HepG2 (cell line): ENCODE measurements around the gene STAT5A. TPM values are rescaled to one million over a fixed set of nuclear protein-coding genes. Genes with fewer than 3 reads are reported as not detected.

ENCODE experiments used
- AKNA ChIP-seq: sonication (generic); formaldehyde crosslinking; IDR thresholded peaks from 2 replicates; pipeline ENCODE4 v1.4.0; 2020; ENCODE audit warnings: missing genetic modification reagents, borderline replicate concordance
- BCL6 ChIP-seq: IDR thresholded peaks from 2 replicates; pipeline ENCODE4 v1.6.1; 2016; ENCODE audit warnings: missing genetic modification reagents, missing compliant biosample characterization
- BRCA1 ChIP-seq: sonication (generic); formaldehyde crosslinking; IDR thresholded peaks from 2 replicates; pipeline ENCODE4 v1.4.0; 2020; ENCODE audit warnings: missing genetic modification reagents
- CCDC6 ChIP-seq: sonication (generic); formaldehyde crosslinking; IDR thresholded peaks from 2 replicates; pipeline ENCODE4 v1.8.1; 2022; ENCODE audit warnings: mild to moderate bottlenecking, missing genetic modification reagents, moderate library complexity
- CENPT ChIP-seq: sonication (generic); formaldehyde crosslinking; IDR thresholded peaks from 2 replicates; pipeline ENCODE4 v1.8.0; 2022; ENCODE audit warnings: low read depth, mild to moderate bottlenecking, moderate library complexity, missing genetic modification reagents
- DZIP1 ChIP-seq: sonication (generic); formaldehyde crosslinking; IDR thresholded peaks from 2 replicates; pipeline ENCODE4 v1.5.0; 2020; ENCODE audit warnings: mild to moderate bottlenecking, missing genetic modification reagents
- GMEB2 ChIP-seq: IDR thresholded peaks from 2 replicates; pipeline ENCODE4 v1.6.1; 2016; ENCODE audit warnings: missing biosample characterization, missing genetic modification reagents, low read depth
- HNRNPLL ChIP-seq: fragments of 200-400 bp; formaldehyde crosslinking; IDR thresholded peaks from 2 replicates; pipeline ENCODE4 v1.6.1; 2017; ENCODE audit warnings: mild to moderate bottlenecking, low read depth, low read length; ENCODE audit not compliant: poor library complexity, severe bottlenecking
- KLF12 ChIP-seq: sonication (generic); formaldehyde crosslinking; IDR thresholded peaks from 2 replicates; pipeline ENCODE4 v1.4.0; 2020; ENCODE audit warnings: missing genetic modification reagents, borderline replicate concordance
- MED13 ChIP-seq: sonication (generic); formaldehyde crosslinking; IDR thresholded peaks from 2 replicates; pipeline ENCODE4 v1.5.0; 2020; ENCODE audit warnings: missing genetic modification reagents
- MIXL1 ChIP-seq: IDR thresholded peaks from 2 replicates; pipeline ENCODE4 v1.6.1; 2016
- SNAPC2 ChIP-seq: sonication (generic); formaldehyde crosslinking; IDR thresholded peaks from 2 replicates; pipeline ENCODE4 v1.8.1; 2022; ENCODE audit warnings: mild to moderate bottlenecking, missing genetic modification reagents
- SYNCRIP ChIP-seq: fragments of 200-400 bp; formaldehyde crosslinking; IDR thresholded peaks from 2 replicates; pipeline ENCODE4 v1.6.1; 2018; ENCODE audit warnings: mild to moderate bottlenecking, low read depth, low read length; ENCODE audit not compliant: insufficient read depth
- TOE1 ChIP-seq: sonication (generic); formaldehyde crosslinking; IDR thresholded peaks from 2 replicates; pipeline ENCODE4 v1.4.0; 2020; ENCODE audit warnings: mild to moderate bottlenecking, missing genetic modification reagents
- XRCC5 ChIP-seq: fragments of 200-400 bp; formaldehyde crosslinking; optimal IDR thresholded peaks from 2 replicates; pipeline ENCODE3; 2017; ENCODE audit warnings: mild to moderate bottlenecking, low read length
- YEATS2 ChIP-seq: sonication (generic); formaldehyde crosslinking; IDR thresholded peaks from 2 replicates; pipeline ENCODE4 v1.4.0; 2020; ENCODE audit warnings: missing genetic modification reagents, borderline replicate concordance
- ZNF101 ChIP-seq: sonication (generic); formaldehyde crosslinking; IDR thresholded peaks from 2 replicates; pipeline ENCODE4 v1.4.0; 2020; ENCODE audit warnings: mild to moderate bottlenecking, low read depth, missing genetic modification reagents, borderline replicate concordance
- ZNF652 ChIP-seq: IDR thresholded peaks from 2 replicates; pipeline ENCODE4 v1.6.1; 2016; ENCODE audit warnings: low read depth, borderline replicate concordance
- ZNF709 ChIP-seq: sonication (generic); formaldehyde crosslinking; IDR thresholded peaks from 2 replicates; pipeline ENCODE4 v1.5.0; 2020; ENCODE audit warnings: mild to moderate bottlenecking, missing genetic modification reagents
- ZNF766 ChIP-seq: sonication (generic); formaldehyde crosslinking; IDR thresholded peaks from 2 replicates; pipeline ENCODE4 v1.5.0; 2020; ENCODE audit warnings: missing genetic modification reagents, borderline replicate concordance
- polyA plus RNA-seq, 8 experiments: library from polyadenylated mRNA; depleted of rRNA in 3 of 8; stranded (reverse) in 7 of 8; unstranded in 1 of 8; fragments of >200 nt; fragmentation: Illumina TruSeq in 4 of 8; extraction: Trizol in 4 of 8; gene quantifications; 2 replicates each; pipeline versions ENCODE4 v1.2.1 to v1.2.3, GENCODE V29; 2011 to 2016; ENCODE audit warnings: low read depth in 4 of 8, missing spikeins in 1 of 8, mixed read lengths in 1 of 8; ENCODE audit not compliant: insufficient read depth in 1 of 8
- total RNA-seq, 5 experiments: library from RNA; depleted of rRNA; stranded (reverse); fragments of >200 nt; fragmentation: Illumina TruSeq; extraction: Trizol; gene quantifications; 2 replicates each; pipeline ENCODE4 v1.2.3, GENCODE V29; 2016; ENCODE audit warnings: low read depth in 1 of 5

The STAT5A gene
- total and polyA plus RNA-seq, 2 of the 13 experiments (the other 11 are each of a cell fraction or from before 2014, with no cell fraction given): 1.4 to 4.1 TPM

DNA sequence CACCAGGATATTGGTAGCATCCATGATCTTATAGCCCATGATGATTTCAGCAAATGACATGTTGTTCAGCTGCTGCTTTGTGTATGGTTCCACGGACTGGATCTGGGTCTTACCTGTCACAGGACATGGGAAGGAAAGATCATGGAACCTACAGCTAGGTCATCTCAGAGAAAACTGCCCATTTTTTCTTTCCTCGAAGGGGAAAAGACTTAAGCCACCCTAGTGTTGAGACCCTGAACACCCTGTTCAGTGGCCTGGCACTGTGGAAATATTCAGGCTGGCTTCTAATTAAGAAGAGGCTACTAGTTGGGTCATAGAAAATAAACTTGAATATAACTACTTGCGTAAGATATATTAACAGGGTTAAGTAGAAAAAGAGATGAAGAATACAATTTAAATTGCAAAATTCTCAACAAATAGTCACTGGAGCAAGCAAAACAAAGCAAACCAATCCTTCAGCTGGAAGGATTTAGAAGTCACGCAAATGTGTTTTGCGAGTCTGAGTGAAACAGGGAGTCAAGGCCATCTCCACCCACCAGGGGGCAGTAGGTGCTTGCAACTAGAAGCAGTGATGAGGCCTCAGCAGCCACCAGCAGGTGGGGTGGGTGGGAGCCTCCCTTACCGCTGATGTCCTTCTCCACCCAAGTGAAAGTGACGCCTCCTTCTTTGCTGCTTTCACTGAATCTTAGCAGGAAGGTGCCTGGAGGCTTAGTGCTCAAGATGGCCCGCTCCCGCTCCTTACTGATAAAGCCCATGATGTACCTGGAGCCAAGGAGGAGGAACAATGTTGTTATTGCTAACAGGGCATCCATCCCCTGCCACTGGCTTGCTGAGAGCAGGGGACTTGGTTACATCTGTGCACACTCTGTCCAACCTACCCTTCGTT, 34.3 kb downstream of the STAT5A start (continued):
- peak; percentile 79 for TF ChIP-seq MIXL1 (CRISPR knock-in tag)
- TF ChIP-seq HNRNPLL: no peak
- no peak for TF ChIP-seq KLF12 (CRISPR knock-in tag)
- no peak for TF ChIP-seq ZNF766 (CRISPR knock-in tag)
- no peak for TF ChIP-seq ZNF709 (CRISPR knock-in tag)
- 0 out of 2 replicates have a peak, but pooled peaks have one; percentile 81 for TF ChIP-seq TOE1 (CRISPR knock-in tag)
- TF ChIP-seq XRCC5: peak; percentile 97
- 0 out of 2 replicates have a peak, but pooled peaks have one; percentile 12 for TF ChIP-seq ZNF101 (CRISPR knock-in tag)
- no peak for TF ChIP-seq SYNCRIP
- no peak for TF ChIP-seq BRCA1
- no peak for TF ChIP-seq GMEB2 (CRISPR knock-in tag)
- peak; percentile 61; the same call in 1 of the 2 replicates for TF ChIP-seq CCDC6 (CRISPR knock-in tag)
- TF ChIP-seq DZIP1 (CRISPR knock-in tag): no peak
- peak; percentile 38; the same call in 1 of the 2 replicates for TF ChIP-seq ZNF652
- TF ChIP-seq SNAPC2 (CRISPR knock-in tag): no peak
- no peak for TF ChIP-seq MED13 (CRISPR knock-in tag)
- no peak for TF ChIP-seq CENPT (CRISPR knock-in tag)
- TF ChIP-seq AKNA (CRISPR knock-in tag): no peak
- TF ChIP-seq YEATS2 (CRISPR knock-in tag): peak; percentile 75; the same call in 1 of the 2 replicates
- 0 out of 2 replicates have a peak, but pooled peaks have one; percentile 49 for TF ChIP-seq BCL6 (CRISPR knock-in tag)
